GM23338 (cell line): ENCODE results near the gene CHODL. TPM values are rescaled to one million over a fixed set of nuclear protein-coding genes. Genes with fewer than 3 reads are reported as not detected.

ENCODE experiments used
- ATAC-seq: fragments of 200-7000 bp; cut with Tn5 transposase; 3 replicates; pipeline ENCODE4 v1.9.1; 2020
- DNase-seq: peaks from one replicate; pipeline ENCODE4 v3.0.0-alpha.2; 2015; ENCODE audit warnings: low spot score
- H2AFZ ChIP-seq: fragments of 200-600 bp; sonication (generic); 2 replicates; pipeline ENCODE4 v1.8.0; 2016; ENCODE audit warnings: antibody characterized with exemption, mild to moderate bottlenecking, moderate library complexity
- H3F3A ChIP-seq: fragments of 200-600 bp; sonication (generic); replicated peaks from 2 replicates; pipeline ENCODE4 v1.8.0; 2017; ENCODE audit warnings: antibody characterized with exemption, mixed run types, low read depth
- H3K27ac ChIP-seq: fragments of 200-600 bp; sonication (generic); 2 replicates; pipeline ENCODE4 v1.6.1; 2016; ENCODE audit warnings: low read depth
- H3K27me3 ChIP-seq: fragments of 200-600 bp; sonication (generic); 2 replicates; pipeline ENCODE4 v1.8.0; 2016; ENCODE audit warnings: mild to moderate bottlenecking, mixed run types, moderate library complexity; ENCODE audit not compliant: insufficient read depth
- H3K36me3 ChIP-seq: fragments of 200-600 bp; sonication (generic); 2 replicates; pipeline ENCODE4 v1.8.0; 2016; ENCODE audit warnings: mild to moderate bottlenecking; ENCODE audit not compliant: insufficient read depth
- H3K4me1 ChIP-seq: fragments of 200-600 bp; sonication (generic); 2 replicates; pipeline ENCODE4 v1.8.0; 2016; ENCODE audit warnings: mild to moderate bottlenecking, moderate library complexity; ENCODE audit not compliant: insufficient read depth
- H3K4me2 ChIP-seq: fragments of 200-600 bp; sonication (generic); 2 replicates; pipeline ENCODE4 v1.7.1; 2017; ENCODE audit warnings: mixed run types
- H3K4me3 ChIP-seq: fragments of 200-600 bp; sonication (generic); 2 replicates; pipeline ENCODE4 v1.6.1; 2016; ENCODE audit warnings: mixed run types
- H3K79me2 ChIP-seq: fragments of 200-600 bp; sonication (generic); replicated peaks from 2 replicates; pipeline ENCODE4 v1.8.0; 2017; ENCODE audit warnings: mild to moderate bottlenecking; ENCODE audit not compliant: insufficient read depth
- H3K9me2 ChIP-seq: fragments of 200-600 bp; sonication (generic); 2 replicates; pipeline ENCODE4 v1.8.0; 2017; ENCODE audit not compliant: insufficient read depth
- H4K20me1 ChIP-seq: fragments of 200-600 bp; sonication (generic); replicated peaks from 2 replicates; pipeline ENCODE4 v1.8.0; 2017; ENCODE audit warnings: mild to moderate bottlenecking; ENCODE audit not compliant: insufficient read depth
- H3K27ac Mint-ChIP-seq: 2 replicates; pipeline ENCODE4 v1.8.0; 2020; ENCODE audit warnings: inconsistent platforms, mild to moderate bottlenecking, moderate library complexity, mixed read lengths
- H3K27me3 Mint-ChIP-seq: 3 replicates; pipeline ENCODE4 v1.8.0; 2022; ENCODE audit warnings: low read depth, mild to moderate bottlenecking, moderate library complexity, mixed read lengths, inconsistent platforms; ENCODE audit not compliant: insufficient read depth, poor library complexity
- H3K36me3 Mint-ChIP-seq: 3 replicates; pipeline ENCODE4 v1.8.0; 2021; ENCODE audit warnings: low read depth, mild to moderate bottlenecking, inconsistent platforms, moderate library complexity, mixed read lengths
- H3K4me1 Mint-ChIP-seq: 3 replicates; pipeline ENCODE4 v1.8.0; 2020; ENCODE audit warnings: mild to moderate bottlenecking, inconsistent platforms, mixed read lengths
- H3K4me3 Mint-ChIP-seq: 3 replicates; pipeline ENCODE4 v1.8.0; 2021; ENCODE audit warnings: moderate library complexity, mild to moderate bottlenecking, inconsistent platforms, mixed read lengths
- H3K9me3 Mint-ChIP-seq: 3 replicates; pipeline ENCODE4 v1.8.0; 2020; ENCODE audit warnings: moderate library complexity, mild to moderate bottlenecking, inconsistent platforms, mixed read lengths
- CREB1 ChIP-seq: fragments of 250-450 bp; sonication (Bioruptor Pico); IDR thresholded peaks from 2 replicates; pipeline ENCODE4 v1.5.0; 2020; ENCODE audit warnings: low read depth, mild to moderate bottlenecking, moderate library complexity
- EZH2 ChIP-seq: fragments of 200-600 bp; sonication (generic); IDR thresholded peaks from one replicate; pipeline ENCODE4 v1.8.0; 2017; ENCODE audit warnings: antibody characterized with exemption, mild to moderate bottlenecking, low read depth; ENCODE audit not compliant: unreplicated experiment
- NANOG ChIP-seq: IDR thresholded peaks from 2 replicates; pipeline ENCODE4 v1.6.1; 2016; ENCODE audit warnings: antibody characterized with exemption, borderline replicate concordance
- POLR2AphosphoS5 ChIP-seq: IDR thresholded peaks from 2 replicates; pipeline ENCODE4 v1.6.1; 2016; ENCODE audit warnings: antibody characterized with exemption, low read depth
- STAT1 ChIP-seq: IDR thresholded peaks from one replicate; pipeline ENCODE4 v1.6.1; 2016; ENCODE audit warnings: antibody characterized with exemption; ENCODE audit not compliant: unreplicated experiment
- ZNF114 ChIP-seq: fragments of 250-450 bp; sonication (Bioruptor Pico); IDR thresholded peaks from 2 replicates; pipeline ENCODE4 v1.5.0; 2020; ENCODE audit warnings: mild to moderate bottlenecking, moderate library complexity
- ZNF331 ChIP-seq: fragments of 250-450 bp; sonication (Bioruptor Pico); IDR thresholded peaks from 2 replicates; pipeline ENCODE4 v1.5.0; 2020; ENCODE audit warnings: low read depth, mild to moderate bottlenecking, moderate library complexity
- polyA plus RNA-seq: library from polyadenylated mRNA; unstranded; fragments of >200 nt; fragmentation: Nextera tagmentation; extraction: Ambion mirVana; gene quantifications from 2 replicates; pipeline ENCODE4 v1.2.1, GENCODE V29; 2016
- total RNA-seq: library from RNA; depleted of rRNA; stranded (reverse); fragments of >200 nt; shearing (Covaris generic); gene quantifications from 2 replicates; pipeline ENCODE4 v1.2.3, GENCODE V29; 2014
- TF ChIP-seq, protein P1 (sequence below): fragments of 250-450 bp; sonication (Bioruptor Pico); IDR thresholded peaks from 2 replicates; pipeline ENCODE4 v1.5.0; 2020; ENCODE audit warnings: mild to moderate bottlenecking, moderate library complexity
- TF ChIP-seq, protein P2 (sequence below): IDR thresholded peaks from 2 replicates; pipeline ENCODE4 v1.6.1; 2016; ENCODE audit warnings: antibody characterized with exemption

The CHODL gene
- total and polyA plus RNA-seq, 2 experiments from 2014 or later: 0.95 to 1.6 TPM

DNA sequence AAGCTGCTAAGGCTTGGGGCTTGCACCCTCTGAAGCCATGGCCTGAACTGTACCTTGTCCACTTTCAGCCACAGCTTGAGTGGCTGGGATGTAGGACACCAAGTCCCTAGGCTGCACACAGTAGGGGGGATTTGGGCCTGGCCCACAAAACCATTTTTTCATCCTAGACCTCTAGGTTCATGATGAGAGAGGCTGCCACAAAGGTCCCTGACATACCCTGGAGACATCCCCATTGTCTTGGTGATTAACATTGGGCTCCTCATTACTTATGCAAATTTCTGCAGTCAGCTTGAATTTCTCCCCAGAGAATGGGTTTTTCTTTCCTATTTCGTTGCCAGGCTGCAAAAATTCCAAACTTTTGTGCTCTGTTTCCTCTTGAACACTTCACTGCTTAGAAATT lies 26.3 kb upstream of the CHODL start (continued):
- TF ChIP-seq, protein P1, sequence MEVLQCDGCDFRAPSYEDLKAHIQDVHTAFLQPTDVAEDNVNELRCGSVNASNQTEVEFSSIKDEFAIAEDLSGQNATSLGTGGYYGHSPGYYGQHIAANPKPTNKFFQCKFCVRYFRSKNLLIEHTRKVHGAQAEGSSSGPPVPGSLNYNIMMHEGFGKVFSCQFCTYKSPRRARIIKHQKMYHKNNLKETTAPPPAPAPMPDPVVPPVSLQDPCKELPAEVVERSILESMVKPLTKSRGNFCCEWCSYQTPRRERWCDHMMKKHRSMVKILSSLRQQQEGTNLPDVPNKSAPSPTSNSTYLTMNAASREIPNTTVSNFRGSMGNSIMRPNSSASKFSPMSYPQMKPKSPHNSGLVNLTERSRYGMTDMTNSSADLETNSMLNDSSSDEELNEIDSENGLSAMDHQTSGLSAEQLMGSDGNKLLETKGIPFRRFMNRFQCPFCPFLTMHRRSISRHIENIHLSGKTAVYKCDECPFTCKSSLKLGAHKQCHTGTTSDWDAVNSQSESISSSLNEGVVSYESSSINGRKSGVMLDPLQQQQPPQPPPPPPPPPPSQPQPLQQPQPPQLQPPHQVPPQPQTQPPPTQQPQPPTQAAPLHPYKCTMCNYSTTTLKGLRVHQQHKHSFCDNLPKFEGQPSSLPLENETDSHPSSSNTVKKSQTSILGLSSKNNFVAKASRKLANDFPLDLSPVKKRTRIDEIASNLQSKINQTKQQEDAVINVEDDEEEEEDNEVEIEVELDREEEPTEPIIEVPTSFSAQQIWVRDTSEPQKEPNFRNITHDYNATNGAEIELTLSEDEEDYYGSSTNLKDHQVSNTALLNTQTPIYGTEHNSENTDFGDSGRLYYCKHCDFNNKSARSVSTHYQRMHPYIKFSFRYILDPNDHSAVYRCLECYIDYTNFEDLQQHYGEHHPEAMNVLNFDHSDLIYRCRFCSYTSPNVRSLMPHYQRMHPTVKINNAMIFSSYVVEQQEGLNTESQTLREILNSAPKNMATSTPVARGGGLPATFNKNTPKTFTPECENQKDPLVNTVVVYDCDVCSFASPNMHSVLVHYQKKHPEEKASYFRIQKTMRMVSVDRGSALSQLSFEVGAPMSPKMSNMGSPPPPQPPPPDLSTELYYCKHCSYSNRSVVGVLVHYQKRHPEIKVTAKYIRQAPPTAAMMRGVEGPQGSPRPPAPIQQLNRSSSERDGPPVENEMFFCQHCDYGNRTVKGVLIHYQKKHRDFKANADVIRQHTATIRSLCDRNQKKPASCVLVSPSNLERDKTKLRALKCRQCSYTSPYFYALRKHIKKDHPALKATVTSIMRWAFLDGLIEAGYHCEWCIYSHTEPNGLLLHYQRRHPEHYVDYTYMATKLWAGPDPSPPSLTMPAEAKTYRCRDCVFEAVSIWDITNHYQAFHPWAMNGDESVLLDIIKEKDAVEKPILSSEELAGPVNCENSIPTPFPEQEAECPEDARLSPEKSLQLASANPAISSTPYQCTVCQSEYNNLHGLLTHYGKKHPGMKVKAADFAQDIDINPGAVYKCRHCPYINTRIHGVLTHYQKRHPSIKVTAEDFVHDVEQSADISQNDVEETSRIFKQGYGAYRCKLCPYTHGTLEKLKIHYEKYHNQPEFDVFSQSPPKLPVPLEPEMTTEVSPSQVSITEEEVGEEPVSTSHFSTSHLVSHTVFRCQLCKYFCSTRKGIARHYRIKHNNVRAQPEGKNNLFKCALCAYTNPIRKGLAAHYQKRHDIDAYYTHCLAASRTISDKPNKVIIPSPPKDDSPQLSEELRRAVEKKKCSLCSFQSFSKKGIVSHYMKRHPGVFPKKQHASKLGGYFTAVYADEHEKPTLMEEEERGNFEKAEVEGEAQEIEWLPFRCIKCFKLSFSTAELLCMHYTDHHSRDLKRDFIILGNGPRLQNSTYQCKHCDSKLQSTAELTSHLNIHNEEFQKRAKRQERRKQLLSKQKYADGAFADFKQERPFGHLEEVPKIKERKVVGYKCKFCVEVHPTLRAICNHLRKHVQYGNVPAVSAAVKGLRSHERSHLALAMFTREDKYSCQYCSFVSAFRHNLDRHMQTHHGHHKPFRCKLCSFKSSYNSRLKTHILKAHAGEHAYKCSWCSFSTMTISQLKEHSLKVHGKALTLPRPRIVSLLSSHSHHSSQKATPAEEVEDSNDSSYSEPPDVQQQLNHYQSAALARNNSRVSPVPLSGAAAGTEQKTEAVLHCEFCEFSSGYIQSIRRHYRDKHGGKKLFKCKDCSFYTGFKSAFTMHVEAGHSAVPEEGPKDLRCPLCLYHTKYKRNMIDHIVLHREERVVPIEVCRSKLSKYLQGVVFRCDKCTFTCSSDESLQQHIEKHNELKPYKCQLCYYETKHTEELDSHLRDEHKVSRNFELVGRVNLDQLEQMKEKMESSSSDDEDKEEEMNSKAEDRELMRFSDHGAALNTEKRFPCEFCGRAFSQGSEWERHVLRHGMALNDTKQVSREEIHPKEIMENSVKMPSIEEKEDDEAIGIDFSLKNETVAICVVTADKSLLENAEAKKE (CRISPR knock-in tag): no peak; the same call in 1 of the 2 replicates
- TF ChIP-seq CREB1 (CRISPR knock-in tag) (no peak), POLR2AphosphoS5 (no peak), ZNF114 (CRISPR knock-in tag) (no peak), ZNF331 (no peak)

- Histone ChIP-seq H3K27me3 (no peaks in the 10 kb centered on the region), H3K36me3 (peaks cover 3% of the 10 kb centered on the region; the same call in 1 of the 2 replicates), H3F3A (no peaks in the 10 kb centered on the region), H3K9me2 (peaks cover 14% of the 10 kb centered on the region; the same call in 1 of the 2 replicates), H3K79me2 (no peaks in the 10 kb centered on the region), H3K4me2 (no peak overlapping the region), H3K27ac (no peak overlapping the region), H3K4me1 (no peaks in the 10 kb centered on the region; the same call in 1 of the 2 replicates), H2AFZ (no peak overlapping the region), H3K4me3 (no peak overlapping the region), H4K20me1 (no peaks in the 10 kb centered on the region)
- Mint-ChIP-seq H3K27ac (no peak overlapping the region), H3K27me3 (peaks cover 2% of the 10 kb centered on the region), H3K9me3 (peaks cover 44% of the 10 kb centered on the region), H3K36me3 (peaks cover 36% of the 10 kb centered on the region; the same call in 2 of the 3 replicates), H3K4me1 (peaks cover 7% of the 10 kb centered on the region; the same call in 2 of the 3 replicates), H3K4me3 (no peak overlapping the region)
- ATAC-seq: no peak
- DNase-seq: no peak
- TF ChIP-seq ZNF114 (CRISPR knock-in tag) (no peak), STAT1 (no peak), NANOG (no peak), ZNF331 (no peak), EZH2 (no peak), CREB1 (CRISPR knock-in tag) (no peak)
- TF ChIP-seq, protein P2, sequence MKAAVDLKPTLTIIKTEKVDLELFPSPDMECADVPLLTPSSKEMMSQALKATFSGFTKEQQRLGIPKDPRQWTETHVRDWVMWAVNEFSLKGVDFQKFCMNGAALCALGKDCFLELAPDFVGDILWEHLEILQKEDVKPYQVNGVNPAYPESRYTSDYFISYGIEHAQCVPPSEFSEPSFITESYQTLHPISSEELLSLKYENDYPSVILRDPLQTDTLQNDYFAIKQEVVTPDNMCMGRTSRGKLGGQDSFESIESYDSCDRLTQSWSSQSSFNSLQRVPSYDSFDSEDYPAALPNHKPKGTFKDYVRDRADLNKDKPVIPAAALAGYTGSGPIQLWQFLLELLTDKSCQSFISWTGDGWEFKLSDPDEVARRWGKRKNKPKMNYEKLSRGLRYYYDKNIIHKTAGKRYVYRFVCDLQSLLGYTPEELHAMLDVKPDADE: no peak
- TF ChIP-seq, protein P1 (CRISPR knock-in tag): no peak
Observed at GRCh38 chr21:18220498-18220897, 24.1 kb upstream of the CHODL start.
